Measurements from ENCODE around the gene DOCK1.

The DOCK1 gene

GRCh38 chr10:127029061-127029460 is 123.8 kb downstream of the DOCK1 start:
- TF ChIP-seq, protein P1, sequence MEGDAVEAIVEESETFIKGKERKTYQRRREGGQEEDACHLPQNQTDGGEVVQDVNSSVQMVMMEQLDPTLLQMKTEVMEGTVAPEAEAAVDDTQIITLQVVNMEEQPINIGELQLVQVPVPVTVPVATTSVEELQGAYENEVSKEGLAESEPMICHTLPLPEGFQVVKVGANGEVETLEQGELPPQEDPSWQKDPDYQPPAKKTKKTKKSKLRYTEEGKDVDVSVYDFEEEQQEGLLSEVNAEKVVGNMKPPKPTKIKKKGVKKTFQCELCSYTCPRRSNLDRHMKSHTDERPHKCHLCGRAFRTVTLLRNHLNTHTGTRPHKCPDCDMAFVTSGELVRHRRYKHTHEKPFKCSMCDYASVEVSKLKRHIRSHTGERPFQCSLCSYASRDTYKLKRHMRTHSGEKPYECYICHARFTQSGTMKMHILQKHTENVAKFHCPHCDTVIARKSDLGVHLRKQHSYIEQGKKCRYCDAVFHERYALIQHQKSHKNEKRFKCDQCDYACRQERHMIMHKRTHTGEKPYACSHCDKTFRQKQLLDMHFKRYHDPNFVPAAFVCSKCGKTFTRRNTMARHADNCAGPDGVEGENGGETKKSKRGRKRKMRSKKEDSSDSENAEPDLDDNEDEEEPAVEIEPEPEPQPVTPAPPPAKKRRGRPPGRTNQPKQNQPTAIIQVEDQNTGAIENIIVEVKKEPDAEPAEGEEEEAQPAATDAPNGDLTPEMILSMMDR (IDR thresholded peaks at IDR 0.05; ENCODE audit: low read length, missing control alignments): no peak
- no peak for DNase-seq (ENCODE audit: low read depth)
- H3K4me3 ChIP-seq (replicated peaks; ENCODE audit: low read depth, low read length): no peak overlapping the region

- TF ChIP-seq, protein P1 (IDR thresholded peaks at IDR 0.05; ENCODE audit: low read length, missing control alignments): no peak
- DNase-seq (ENCODE audit: low read depth): no peak
- H3K4me3 ChIP-seq (replicated peaks; ENCODE audit: low read depth, low read length): no peak overlapping the region
Measured at GRCh38 chr10:127033216-127034033, 128.2 kb downstream of the DOCK1 start.

- no peak overlapping the region for H3K4me3 ChIP-seq (replicated peaks; ENCODE audit: low read depth, low read length)
- TF ChIP-seq, protein P1 (IDR thresholded peaks at IDR 0.05; ENCODE audit: low read length, missing control alignments): no peak
- DNase-seq (ENCODE audit: low read depth): no peak
Measured at GRCh38 chr10:127034034-127034633, 128.9 kb downstream of the DOCK1 start.

DNA sequence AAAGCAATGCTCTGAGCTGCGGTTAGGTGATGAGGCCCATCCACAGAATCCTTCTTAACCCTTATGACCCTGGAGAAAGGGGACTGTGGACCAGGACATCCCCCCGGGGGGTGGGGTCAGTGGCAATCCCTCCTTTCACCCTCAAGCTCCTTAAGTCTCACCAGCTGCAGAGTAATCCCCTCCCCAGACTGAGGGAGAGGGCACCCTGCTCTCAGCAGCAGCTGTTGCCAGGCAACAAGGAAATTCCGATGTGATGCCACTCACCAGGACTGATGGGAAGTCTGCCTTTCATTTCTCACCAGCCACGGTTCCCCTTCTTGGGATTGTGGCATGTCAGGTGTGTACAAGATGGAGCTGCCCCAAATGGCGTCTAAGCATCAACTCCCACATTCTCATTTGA is 129.6 kb downstream of the DOCK1 start:
- TF ChIP-seq, protein P1 (IDR thresholded peaks at IDR 0.05; ENCODE audit: low read length, missing control alignments): no peak
- no peak overlapping the region for H3K4me3 ChIP-seq (replicated peaks; ENCODE audit: low read depth, low read length)

GRCh38 chr10:127035827-127036226 is 130.6 kb downstream of the DOCK1 start:
- TF ChIP-seq, protein P1 (IDR thresholded peaks at IDR 0.05; ENCODE audit: low read length, missing control alignments): no peak
- no peak overlapping the region for H3K4me3 ChIP-seq (replicated peaks; ENCODE audit: low read depth, low read length)
- no peak for DNase-seq (ENCODE audit: low read depth)

More for the DNA sequence above, 129.6 kb downstream of the DOCK1 start:
- DNase-seq (ENCODE audit: low read depth): no peak

DNA sequence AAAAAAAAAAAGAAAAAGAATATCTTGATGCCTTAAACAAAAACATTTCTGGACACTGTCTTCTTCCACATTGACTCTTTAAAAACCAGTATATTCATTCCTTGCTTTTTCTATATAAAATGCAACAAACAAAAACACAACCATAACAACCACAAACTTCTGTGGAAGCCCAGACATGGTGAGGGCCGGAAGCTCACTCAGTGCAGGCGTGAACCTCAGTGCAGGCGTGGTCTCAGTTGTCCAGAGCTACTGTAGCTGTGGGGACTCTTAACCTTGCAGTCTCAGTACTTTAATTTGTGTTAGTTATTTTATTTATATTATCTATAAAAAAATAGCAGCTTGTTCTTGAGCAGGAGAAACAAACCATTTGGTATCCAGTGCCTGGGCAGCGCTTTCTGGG is 131.8 kb downstream of the DOCK1 start:
- no peak overlapping the region for H3K4me3 ChIP-seq (replicated peaks; ENCODE audit: low read depth, low read length)
- TF ChIP-seq, protein P1 (IDR thresholded peaks at IDR 0.05; ENCODE audit: low read length, missing control alignments): no peak
- DNase-seq (ENCODE audit: low read depth): no peak

All from fibroblast of pulmonary artery (primary cell).